Femur (tissue), 1 donor: ENCODE data around the gene C6orf62.
"Not testable (repeated sequence)": the region's sequence is repeated elsewhere in the genome, so short reads cannot be mapped to it uniquely, and the experiment has no call there.

Source experiments
- DNase-seq: peaks from one replicate; pipeline ENCODE4 v3.0.0-alpha.2; 2017

C6orf62 gene

GRCh38 chr6:24696097-24696496, 22.9 kb downstream of the C6orf62 start:
- no peak for DNase-seq

GRCh38 chr6:24695635-24696034, 23.3 kb downstream of the C6orf62 start:
- not testable (repeated sequence) for DNase-seq

GRCh38 chr6:24694198-24694597, 24.8 kb downstream of the C6orf62 start:
- no peak for DNase-seq

- DNase-seq: no peak
Measured at GRCh38 chr6:24692848-24693592, 25.9 kb downstream of the C6orf62 start.

GRCh38 chr6:24692415-24692814, 26.5 kb downstream of the C6orf62 start:
- no peak for DNase-seq

GRCh38 chr6:24692003-24692402, 27.0 kb downstream of the C6orf62 start:
- no peak for DNase-seq

GRCh38 chr6:24691550-24691949, 27.4 kb downstream of the C6orf62 start:
- no peak for DNase-seq

GRCh38 chr6:24690593-24690992, 28.4 kb downstream of the C6orf62 start:
- no peak for DNase-seq

- DNase-seq: no peak
Measured at GRCh38 chr6:24689964-24690363, 29.0 kb downstream of the C6orf62 start.

GRCh38 chr6:24686946-24687345, 32.0 kb downstream of the C6orf62 start:
- no peak for DNase-seq

- DNase-seq: no peak
Measured at GRCh38 chr6:24686408-24686807, 32.5 kb downstream of the C6orf62 start.

- no peak for DNase-seq
Measured at GRCh38 chr6:24683297-24684296, 35.4 kb downstream of the C6orf62 start.

- no peak for DNase-seq
Measured at GRCh38 chr6:24680582-24680981, 38.4 kb downstream of the C6orf62 start.

- not testable (repeated sequence) for DNase-seq
Measured at GRCh38 chr6:24678792-24679352, 40.1 kb downstream of the C6orf62 start.

- no peak for DNase-seq
Measured at GRCh38 chr6:24673625-24674024, 45.3 kb downstream of the C6orf62 start.

GRCh38 chr6:24672620-24673182, 46.3 kb downstream of the C6orf62 start:
- DNase-seq: no peak

- not testable (repeated sequence) for DNase-seq
Measured at GRCh38 chr6:24671077-24671476, 47.9 kb downstream of the C6orf62 start.

GRCh38 chr6:24670492-24670891, 48.5 kb downstream of the C6orf62 start:
- DNase-seq: not testable (repeated sequence)

- DNase-seq: no peak
Measured at GRCh38 chr6:24668997-24669361, 50.0 kb downstream of the C6orf62 start.

GRCh38 chr6:24668066-24668996, 50.6 kb downstream of the C6orf62 start:
- DNase-seq: not testable (repeated sequence)

GRCh38 chr6:24667378-24667803, 51.6 kb downstream of the C6orf62 start:
- DNase-seq: peak; percentile 21
